Measurements from ENCODE around the gene SLC39A11. TPM values are rescaled to one million over a fixed set of nuclear protein-coding genes. Genes with fewer than 3 reads are reported as not detected.

SLC39A11 gene
- total and polyA plus RNA-seq, 2 donors (not counting 1 experiment from before 2014, with no cell fraction given): 12.7 to 27.4 TPM

GRCh38 chr17:73013816-73014663 is 78.4 kb downstream of the SLC39A11 start:
- DNase-seq (ENCODE audit: low read depth in 2 of 2): peak; percentile 12 to 42
- Histone ChIP-seq H3K79me2 (ENCODE audit: control insufficient read depth, insufficient read depth, low read length) (no peaks in the 10 kb centered on the region), H3K4me3 (replicated peaks in 1 of 4; ENCODE audit: control extremely low read depth in 1 of 4, insufficient read depth in 1 of 4, low read depth in 3 of 4, low read length in 4 of 4) (no peak overlapping the region), H3K4me1 (ENCODE audit: control insufficient read depth, extremely low read depth, insufficient read depth, low read length) (peaks cover 2% of the 10 kb centered on the region), H4K20me1 (ENCODE audit: control insufficient read depth, extremely low read depth, insufficient read depth, low read length) (no peaks in the 10 kb centered on the region), H3K9me3 (ENCODE audit: control insufficient read depth, insufficient read depth, low read depth, low read length) (no peaks in the 10 kb centered on the region), H3K27me3 (ENCODE audit: control insufficient read depth, insufficient read depth, low read length) (no peaks in the 10 kb centered on the region), H2AFZ (ENCODE audit: low read length) (no peak overlapping the region), H3K9ac (ENCODE audit: insufficient read depth, low read length) (no peak overlapping the region), H3K36me3 (ENCODE audit: control insufficient read depth, insufficient read depth, low read length) (no peaks in the 10 kb centered on the region), H3K4me2 (ENCODE audit: extremely low read depth, insufficient read depth, low read length) (no peak overlapping the region), H3K27ac (ENCODE audit: insufficient read depth, low read length) (no peak overlapping the region)
- no peak for TF ChIP-seq EZH2 (IDR thresholded peaks at IDR 0.05; ENCODE audit: low read length, missing control alignments)
- TF ChIP-seq CTCF (conservative IDR thresholded peaks at IDR 0.05 in 1 of 2, IDR thresholded peaks at IDR 0.05 in 1 of 2; ENCODE audit: low read depth in 1 of 2, low read length in 2 of 2): no peak

- Histone ChIP-seq H3K27me3 (ENCODE audit: control insufficient read depth, insufficient read depth, low read length) (no peaks in the 10 kb centered on the region), H3K27ac (ENCODE audit: insufficient read depth, low read length) (no peak overlapping the region), H3K4me1 (ENCODE audit: control insufficient read depth, extremely low read depth, insufficient read depth, low read length) (peaks cover 2% of the 10 kb centered on the region), H4K20me1 (ENCODE audit: control insufficient read depth, extremely low read depth, insufficient read depth, low read length) (no peaks in the 10 kb centered on the region), H3K4me2 (ENCODE audit: extremely low read depth, insufficient read depth, low read length) (no peak overlapping the region), H3K9ac (ENCODE audit: insufficient read depth, low read length) (no peak overlapping the region), H2AFZ (ENCODE audit: low read length) (no peak overlapping the region), H3K36me3 (ENCODE audit: control insufficient read depth, insufficient read depth, low read length) (no peaks in the 10 kb centered on the region), H3K4me3 (replicated peaks in 1 of 4; ENCODE audit: control extremely low read depth in 1 of 4, insufficient read depth in 1 of 4, low read depth in 3 of 4, low read length in 4 of 4) (no peak overlapping the region), H3K9me3 (ENCODE audit: control insufficient read depth, insufficient read depth, low read depth, low read length) (no peaks in the 10 kb centered on the region), H3K79me2 (ENCODE audit: control insufficient read depth, insufficient read depth, low read length) (no peaks in the 10 kb centered on the region)
- TF ChIP-seq CTCF (conservative IDR thresholded peaks at IDR 0.05 in 1 of 2, IDR thresholded peaks at IDR 0.05 in 1 of 2; ENCODE audit: low read depth in 1 of 2, low read length in 2 of 2) (no peak), EZH2 (IDR thresholded peaks at IDR 0.05; ENCODE audit: low read length, missing control alignments) (no peak)
- no peak for DNase-seq (ENCODE audit: low read depth in 2 of 2)
Observed at GRCh38 chr17:73013301-73013700, 79.2 kb downstream of the SLC39A11 start.

- Histone ChIP-seq H3K4me3 (replicated peaks in 1 of 4; ENCODE audit: control extremely low read depth in 1 of 4, insufficient read depth in 1 of 4, low read depth in 3 of 4, low read length in 4 of 4) (no peak overlapping the region), H3K36me3 (ENCODE audit: control insufficient read depth, insufficient read depth, low read length) (no peaks in the 10 kb centered on the region), H3K9ac (ENCODE audit: insufficient read depth, low read length) (no peak overlapping the region), H4K20me1 (ENCODE audit: control insufficient read depth, extremely low read depth, insufficient read depth, low read length) (no peaks in the 10 kb centered on the region), H3K4me1 (ENCODE audit: control insufficient read depth, extremely low read depth, insufficient read depth, low read length) (no peaks in the 10 kb centered on the region), H3K79me2 (ENCODE audit: control insufficient read depth, insufficient read depth, low read length) (no peaks in the 10 kb centered on the region), H3K4me2 (ENCODE audit: extremely low read depth, insufficient read depth, low read length) (no peak overlapping the region), H3K9me3 (ENCODE audit: control insufficient read depth, insufficient read depth, low read depth, low read length) (no peaks in the 10 kb centered on the region), H2AFZ (ENCODE audit: low read length) (no peak overlapping the region), H3K27ac (ENCODE audit: insufficient read depth, low read length) (no peak overlapping the region), H3K27me3 (ENCODE audit: control insufficient read depth, insufficient read depth, low read length) (no peaks in the 10 kb centered on the region)
- no peak for TF ChIP-seq CTCF (conservative IDR thresholded peaks at IDR 0.05 in 1 of 2, IDR thresholded peaks at IDR 0.05 in 1 of 2; ENCODE audit: low read depth in 1 of 2, low read length in 2 of 2)
- no peak for TF ChIP-seq EZH2 (IDR thresholded peaks at IDR 0.05; ENCODE audit: low read length, missing control alignments)
- DNase-seq (ENCODE audit: low read depth in 2 of 2): no peak
Observed at GRCh38 chr17:73011016-73011486, 81.4 kb downstream of the SLC39A11 start.

All from fibroblast of lung (primary cell).